ENCODE results near the gene PDLIM3. TPM values are rescaled to one million over a fixed set of nuclear protein-coding genes. Genes with fewer than 3 reads are reported as not detected.

The PDLIM3 gene
- total and polyA plus RNA-seq, 2 experiments from 2014 or later: 8.5 to 18.0 TPM

- ATAC-seq: no peak
- Mint-ChIP-seq H3K4me3 (no peak overlapping the region), H3K27me3 (ENCODE audit: insufficient read depth, low read depth, poor library complexity) (no peaks in the 10 kb centered on the region), H3K4me1 (peaks cover 9% of the 10 kb centered on the region), H3K9me3 (no peaks in the 10 kb centered on the region), H3K27ac (no peak overlapping the region), H3K36me3 (ENCODE audit: low read depth) (no peaks in the 10 kb centered on the region)
- Histone ChIP-seq H3K27me3 (ENCODE audit: insufficient read depth) (no peaks in the 10 kb centered on the region), H3K9me2 (ENCODE audit: insufficient read depth) (no peaks in the 10 kb centered on the region), H3F3A (replicated peaks; ENCODE audit: low read depth) (no peaks in the 10 kb centered on the region), H4K20me1 (replicated peaks; ENCODE audit: insufficient read depth) (no peaks in the 10 kb centered on the region), H3K36me3 (ENCODE audit: insufficient read depth) (no peaks in the 10 kb centered on the region), H3K4me3 (no peak overlapping the region), H2AFZ (no peak overlapping the region), H3K79me2 (replicated peaks; ENCODE audit: insufficient read depth) (no peaks in the 10 kb centered on the region), H3K4me1 (ENCODE audit: insufficient read depth) (peaks cover 6% of the 10 kb centered on the region), H3K27ac (ENCODE audit: low read depth) (no peak overlapping the region), H3K4me2 (no peak overlapping the region)
- TF ChIP-seq, protein P1, sequence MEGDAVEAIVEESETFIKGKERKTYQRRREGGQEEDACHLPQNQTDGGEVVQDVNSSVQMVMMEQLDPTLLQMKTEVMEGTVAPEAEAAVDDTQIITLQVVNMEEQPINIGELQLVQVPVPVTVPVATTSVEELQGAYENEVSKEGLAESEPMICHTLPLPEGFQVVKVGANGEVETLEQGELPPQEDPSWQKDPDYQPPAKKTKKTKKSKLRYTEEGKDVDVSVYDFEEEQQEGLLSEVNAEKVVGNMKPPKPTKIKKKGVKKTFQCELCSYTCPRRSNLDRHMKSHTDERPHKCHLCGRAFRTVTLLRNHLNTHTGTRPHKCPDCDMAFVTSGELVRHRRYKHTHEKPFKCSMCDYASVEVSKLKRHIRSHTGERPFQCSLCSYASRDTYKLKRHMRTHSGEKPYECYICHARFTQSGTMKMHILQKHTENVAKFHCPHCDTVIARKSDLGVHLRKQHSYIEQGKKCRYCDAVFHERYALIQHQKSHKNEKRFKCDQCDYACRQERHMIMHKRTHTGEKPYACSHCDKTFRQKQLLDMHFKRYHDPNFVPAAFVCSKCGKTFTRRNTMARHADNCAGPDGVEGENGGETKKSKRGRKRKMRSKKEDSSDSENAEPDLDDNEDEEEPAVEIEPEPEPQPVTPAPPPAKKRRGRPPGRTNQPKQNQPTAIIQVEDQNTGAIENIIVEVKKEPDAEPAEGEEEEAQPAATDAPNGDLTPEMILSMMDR (conservative IDR thresholded peaks at IDR 0.05; ENCODE audit: low read depth in 2 of 2): no peak
- no peak for TF ChIP-seq NANOG (IDR thresholded peaks at IDR 0.05; ENCODE audit: borderline replicate concordance)
- TF ChIP-seq REST (IDR thresholded peaks at IDR 0.05; ENCODE audit: unreplicated experiment): no peak
- no peak for TF ChIP-seq CREB1 (CRISPR knock-in tag; IDR thresholded peaks at IDR 0.05; ENCODE audit: low read depth)
- TF ChIP-seq, protein P2, sequence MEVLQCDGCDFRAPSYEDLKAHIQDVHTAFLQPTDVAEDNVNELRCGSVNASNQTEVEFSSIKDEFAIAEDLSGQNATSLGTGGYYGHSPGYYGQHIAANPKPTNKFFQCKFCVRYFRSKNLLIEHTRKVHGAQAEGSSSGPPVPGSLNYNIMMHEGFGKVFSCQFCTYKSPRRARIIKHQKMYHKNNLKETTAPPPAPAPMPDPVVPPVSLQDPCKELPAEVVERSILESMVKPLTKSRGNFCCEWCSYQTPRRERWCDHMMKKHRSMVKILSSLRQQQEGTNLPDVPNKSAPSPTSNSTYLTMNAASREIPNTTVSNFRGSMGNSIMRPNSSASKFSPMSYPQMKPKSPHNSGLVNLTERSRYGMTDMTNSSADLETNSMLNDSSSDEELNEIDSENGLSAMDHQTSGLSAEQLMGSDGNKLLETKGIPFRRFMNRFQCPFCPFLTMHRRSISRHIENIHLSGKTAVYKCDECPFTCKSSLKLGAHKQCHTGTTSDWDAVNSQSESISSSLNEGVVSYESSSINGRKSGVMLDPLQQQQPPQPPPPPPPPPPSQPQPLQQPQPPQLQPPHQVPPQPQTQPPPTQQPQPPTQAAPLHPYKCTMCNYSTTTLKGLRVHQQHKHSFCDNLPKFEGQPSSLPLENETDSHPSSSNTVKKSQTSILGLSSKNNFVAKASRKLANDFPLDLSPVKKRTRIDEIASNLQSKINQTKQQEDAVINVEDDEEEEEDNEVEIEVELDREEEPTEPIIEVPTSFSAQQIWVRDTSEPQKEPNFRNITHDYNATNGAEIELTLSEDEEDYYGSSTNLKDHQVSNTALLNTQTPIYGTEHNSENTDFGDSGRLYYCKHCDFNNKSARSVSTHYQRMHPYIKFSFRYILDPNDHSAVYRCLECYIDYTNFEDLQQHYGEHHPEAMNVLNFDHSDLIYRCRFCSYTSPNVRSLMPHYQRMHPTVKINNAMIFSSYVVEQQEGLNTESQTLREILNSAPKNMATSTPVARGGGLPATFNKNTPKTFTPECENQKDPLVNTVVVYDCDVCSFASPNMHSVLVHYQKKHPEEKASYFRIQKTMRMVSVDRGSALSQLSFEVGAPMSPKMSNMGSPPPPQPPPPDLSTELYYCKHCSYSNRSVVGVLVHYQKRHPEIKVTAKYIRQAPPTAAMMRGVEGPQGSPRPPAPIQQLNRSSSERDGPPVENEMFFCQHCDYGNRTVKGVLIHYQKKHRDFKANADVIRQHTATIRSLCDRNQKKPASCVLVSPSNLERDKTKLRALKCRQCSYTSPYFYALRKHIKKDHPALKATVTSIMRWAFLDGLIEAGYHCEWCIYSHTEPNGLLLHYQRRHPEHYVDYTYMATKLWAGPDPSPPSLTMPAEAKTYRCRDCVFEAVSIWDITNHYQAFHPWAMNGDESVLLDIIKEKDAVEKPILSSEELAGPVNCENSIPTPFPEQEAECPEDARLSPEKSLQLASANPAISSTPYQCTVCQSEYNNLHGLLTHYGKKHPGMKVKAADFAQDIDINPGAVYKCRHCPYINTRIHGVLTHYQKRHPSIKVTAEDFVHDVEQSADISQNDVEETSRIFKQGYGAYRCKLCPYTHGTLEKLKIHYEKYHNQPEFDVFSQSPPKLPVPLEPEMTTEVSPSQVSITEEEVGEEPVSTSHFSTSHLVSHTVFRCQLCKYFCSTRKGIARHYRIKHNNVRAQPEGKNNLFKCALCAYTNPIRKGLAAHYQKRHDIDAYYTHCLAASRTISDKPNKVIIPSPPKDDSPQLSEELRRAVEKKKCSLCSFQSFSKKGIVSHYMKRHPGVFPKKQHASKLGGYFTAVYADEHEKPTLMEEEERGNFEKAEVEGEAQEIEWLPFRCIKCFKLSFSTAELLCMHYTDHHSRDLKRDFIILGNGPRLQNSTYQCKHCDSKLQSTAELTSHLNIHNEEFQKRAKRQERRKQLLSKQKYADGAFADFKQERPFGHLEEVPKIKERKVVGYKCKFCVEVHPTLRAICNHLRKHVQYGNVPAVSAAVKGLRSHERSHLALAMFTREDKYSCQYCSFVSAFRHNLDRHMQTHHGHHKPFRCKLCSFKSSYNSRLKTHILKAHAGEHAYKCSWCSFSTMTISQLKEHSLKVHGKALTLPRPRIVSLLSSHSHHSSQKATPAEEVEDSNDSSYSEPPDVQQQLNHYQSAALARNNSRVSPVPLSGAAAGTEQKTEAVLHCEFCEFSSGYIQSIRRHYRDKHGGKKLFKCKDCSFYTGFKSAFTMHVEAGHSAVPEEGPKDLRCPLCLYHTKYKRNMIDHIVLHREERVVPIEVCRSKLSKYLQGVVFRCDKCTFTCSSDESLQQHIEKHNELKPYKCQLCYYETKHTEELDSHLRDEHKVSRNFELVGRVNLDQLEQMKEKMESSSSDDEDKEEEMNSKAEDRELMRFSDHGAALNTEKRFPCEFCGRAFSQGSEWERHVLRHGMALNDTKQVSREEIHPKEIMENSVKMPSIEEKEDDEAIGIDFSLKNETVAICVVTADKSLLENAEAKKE (CRISPR knock-in tag; IDR thresholded peaks at IDR 0.05): no peak
- no peak for TF ChIP-seq STAT1 (IDR thresholded peaks at IDR 0.05; ENCODE audit: unreplicated experiment)
- no peak for TF ChIP-seq EZH2 (IDR thresholded peaks at IDR 0.05; ENCODE audit: low read depth, unreplicated experiment)
- no peak for TF ChIP-seq POLR2AphosphoS5 (IDR thresholded peaks at IDR 0.05; ENCODE audit: low read depth)
- no peak for TF ChIP-seq JUNB (IDR thresholded peaks at IDR 0.05; ENCODE audit: unreplicated experiment)
- no peak for TF ChIP-seq ETS1 (IDR thresholded peaks at IDR 0.05)
- no peak for TF ChIP-seq ZNF114 (CRISPR knock-in tag; IDR thresholded peaks at IDR 0.05)
- TF ChIP-seq ZNF331 (CRISPR knock-in tag; IDR thresholded peaks at IDR 0.05; ENCODE audit: low read depth): no peak
- TF ChIP-seq EZH2phosphoT487 (IDR thresholded peaks at IDR 0.05; ENCODE audit: unreplicated experiment): no peak
- DNase-seq (ENCODE audit: low spot score): no peak
Measured at GRCh38 chr4:185456131-185456530, 79.2 kb downstream of the PDLIM3 start.

Measured in GM23338 (cell line).